ENCODE data around the gene LPAR3. TPM values are rescaled to one million over a fixed set of nuclear protein-coding genes. Genes with fewer than 3 reads are reported as not detected.
"Not testable (repeated sequence)": the region's sequence is repeated elsewhere in the genome, so short reads cannot be mapped to it uniquely, and the experiment has no call there.

Gene LPAR3
- total RNA-seq, 1 donor from 2014 or later: 18.7 TPM

DNA sequence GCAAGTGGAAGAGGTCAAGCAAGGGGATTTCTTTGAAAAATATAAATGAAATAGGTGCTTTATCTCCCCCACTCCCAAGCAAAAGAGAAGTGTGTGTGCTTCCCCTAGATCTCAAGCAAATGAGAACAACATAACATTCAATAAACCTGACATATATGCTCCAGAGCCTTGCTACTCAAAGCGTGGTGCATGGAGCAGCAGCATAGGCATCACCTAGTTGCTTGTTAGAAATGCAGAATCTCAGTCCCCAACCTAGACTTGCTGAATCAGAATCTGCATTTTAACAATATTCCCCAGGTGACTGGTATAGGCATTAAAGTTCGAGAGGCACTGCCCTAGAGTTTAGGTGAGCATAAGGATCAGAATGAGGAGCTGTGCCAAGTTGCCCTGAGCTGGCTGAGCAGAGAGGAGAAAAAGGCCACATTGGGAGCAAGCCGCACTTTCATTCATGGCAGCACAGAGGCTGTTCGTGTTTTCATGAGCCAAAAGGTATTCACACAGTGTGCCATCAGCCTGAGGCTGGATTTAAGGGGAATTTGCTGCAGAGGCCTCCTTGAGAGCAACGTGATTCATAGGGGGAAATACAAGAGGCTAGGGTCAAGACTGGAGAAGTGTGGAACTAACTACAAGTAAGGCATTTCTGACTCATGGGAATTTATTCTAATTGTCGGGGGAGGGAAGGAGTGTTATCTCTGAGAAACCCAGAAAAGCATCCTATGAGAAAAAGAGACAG is 14.3 kb upstream of the LPAR3 start:
- no peak for DNase-seq (ENCODE audit: extremely low spot score in 2 of 2)
- no peaks in the 10 kb centered on the region for H3K9me3 ChIP-seq
- H3K27me3 ChIP-seq: no peaks in the 10 kb centered on the region
- no peak overlapping the region for H3K4me3 ChIP-seq
- no peak for TF ChIP-seq POLR2A (IDR thresholded peaks at IDR 0.05)
- no peak for TF ChIP-seq POLR2AphosphoS5 (IDR thresholded peaks at IDR 0.05; ENCODE audit: insufficient read depth in 1 of 2, low read depth in 1 of 2)
- TF ChIP-seq, protein P1, sequence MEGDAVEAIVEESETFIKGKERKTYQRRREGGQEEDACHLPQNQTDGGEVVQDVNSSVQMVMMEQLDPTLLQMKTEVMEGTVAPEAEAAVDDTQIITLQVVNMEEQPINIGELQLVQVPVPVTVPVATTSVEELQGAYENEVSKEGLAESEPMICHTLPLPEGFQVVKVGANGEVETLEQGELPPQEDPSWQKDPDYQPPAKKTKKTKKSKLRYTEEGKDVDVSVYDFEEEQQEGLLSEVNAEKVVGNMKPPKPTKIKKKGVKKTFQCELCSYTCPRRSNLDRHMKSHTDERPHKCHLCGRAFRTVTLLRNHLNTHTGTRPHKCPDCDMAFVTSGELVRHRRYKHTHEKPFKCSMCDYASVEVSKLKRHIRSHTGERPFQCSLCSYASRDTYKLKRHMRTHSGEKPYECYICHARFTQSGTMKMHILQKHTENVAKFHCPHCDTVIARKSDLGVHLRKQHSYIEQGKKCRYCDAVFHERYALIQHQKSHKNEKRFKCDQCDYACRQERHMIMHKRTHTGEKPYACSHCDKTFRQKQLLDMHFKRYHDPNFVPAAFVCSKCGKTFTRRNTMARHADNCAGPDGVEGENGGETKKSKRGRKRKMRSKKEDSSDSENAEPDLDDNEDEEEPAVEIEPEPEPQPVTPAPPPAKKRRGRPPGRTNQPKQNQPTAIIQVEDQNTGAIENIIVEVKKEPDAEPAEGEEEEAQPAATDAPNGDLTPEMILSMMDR (IDR thresholded peaks at IDR 0.05): no peak
- intact Hi-C loops (cut with DNase I): no loop called here
- H3K4me1 ChIP-seq: no peaks in the 10 kb centered on the region
- H3K36me3 ChIP-seq: no peaks in the 10 kb centered on the region
- H3K27ac ChIP-seq: no peak overlapping the region

DNA sequence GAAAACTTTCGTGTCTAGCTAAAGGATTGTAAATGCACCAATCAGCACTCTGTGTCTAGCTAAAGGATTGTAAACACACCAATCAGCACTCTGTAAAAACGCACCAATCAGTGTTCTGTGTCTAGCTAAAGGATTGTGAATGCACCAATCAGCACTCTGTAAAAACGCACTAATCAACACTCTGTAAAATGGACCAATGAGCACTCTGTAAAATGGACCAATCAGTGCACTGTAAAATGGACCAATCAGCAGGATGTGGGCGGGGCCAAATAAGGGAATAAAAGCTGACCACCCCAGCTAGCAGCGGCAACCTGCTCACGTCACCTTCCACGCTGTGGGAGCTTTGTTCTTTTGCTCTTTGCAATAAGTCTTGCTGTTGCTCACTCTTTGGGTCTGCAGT is 9.7 kb upstream of the LPAR3 start:
- H3K4me3 ChIP-seq; intact Hi-C loops (cut with DNase I); H3K27me3 ChIP-seq; H3K27ac ChIP-seq; H3K36me3 ChIP-seq; DNase-seq (ENCODE audit: extremely low spot score in 2 of 2); H3K4me1 ChIP-seq; H3K9me3 ChIP-seq: not testable (repeated sequence)

DNA sequence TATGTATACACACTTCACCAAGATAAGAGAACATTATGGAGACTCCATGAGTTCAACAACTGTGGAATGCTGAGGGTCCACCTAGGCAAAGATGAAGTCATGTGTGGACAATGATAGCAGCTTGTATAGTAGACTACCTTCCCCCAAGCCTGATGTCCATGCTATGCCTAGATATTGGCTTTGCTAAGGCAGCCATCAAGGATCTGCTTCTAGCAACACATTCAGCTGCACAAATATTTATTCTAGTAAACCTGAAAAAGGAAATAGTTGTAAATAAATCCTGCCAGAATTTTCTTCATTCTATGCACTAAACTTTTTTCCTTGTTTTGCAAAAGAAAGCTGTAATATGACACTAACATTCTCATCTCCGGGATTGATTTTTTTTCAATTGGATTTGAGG is 7.0 kb upstream of the LPAR3 start:
- intact Hi-C loops (cut with DNase I): no loop called here
- no peak for DNase-seq (ENCODE audit: extremely low spot score in 2 of 2)
- H3K4me3 ChIP-seq: no peak overlapping the region
- no peaks in the 10 kb centered on the region for H3K27me3 ChIP-seq
- no peaks in the 10 kb centered on the region for H3K36me3 ChIP-seq
- H3K27ac ChIP-seq: no peak overlapping the region
- TF ChIP-seq POLR2AphosphoS5 (IDR thresholded peaks at IDR 0.05; ENCODE audit: insufficient read depth in 1 of 2, low read depth in 1 of 2) (no peak), POLR2A (IDR thresholded peaks at IDR 0.05) (no peak)
- TF ChIP-seq, protein P1 (IDR thresholded peaks at IDR 0.05): no peak
- no peaks in the 10 kb centered on the region for H3K4me1 ChIP-seq
- H3K9me3 ChIP-seq: no peaks in the 10 kb centered on the region

DNA sequence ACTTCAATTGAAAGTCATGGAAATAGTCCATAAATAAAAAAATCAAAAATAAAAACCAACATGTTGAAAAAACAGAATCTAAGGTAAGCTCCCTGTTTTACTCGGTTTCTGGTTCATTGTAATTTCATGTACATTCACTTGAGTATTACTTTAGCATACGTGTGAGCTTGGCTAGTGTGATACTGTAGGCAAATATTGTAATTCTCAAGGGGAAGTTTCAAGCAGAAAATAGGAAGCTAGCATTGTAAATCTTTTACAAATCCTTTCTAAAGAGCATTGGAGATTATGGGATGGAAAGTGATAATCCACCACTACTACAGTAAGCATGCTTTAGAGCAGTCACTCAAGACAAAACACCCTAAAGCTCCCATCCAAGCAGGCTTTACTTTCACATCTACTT is 3.3 kb upstream of the LPAR3 start:
- no peak for DNase-seq (ENCODE audit: extremely low spot score in 2 of 2)
- Histone ChIP-seq H3K36me3 (no peaks in the 10 kb centered on the region), H3K27ac (no peak overlapping the region), H3K4me1 (no peaks in the 10 kb centered on the region), H3K9me3 (no peaks in the 10 kb centered on the region), H3K27me3 (no peaks in the 10 kb centered on the region), H3K4me3 (no peak overlapping the region)
- intact Hi-C loops (cut with DNase I): no loop called here
- TF ChIP-seq POLR2A (IDR thresholded peaks at IDR 0.05) (no peak), POLR2AphosphoS5 (IDR thresholded peaks at IDR 0.05; ENCODE audit: insufficient read depth in 1 of 2, low read depth in 1 of 2) (no peak)
- TF ChIP-seq, protein P1 (IDR thresholded peaks at IDR 0.05): no peak

DNA sequence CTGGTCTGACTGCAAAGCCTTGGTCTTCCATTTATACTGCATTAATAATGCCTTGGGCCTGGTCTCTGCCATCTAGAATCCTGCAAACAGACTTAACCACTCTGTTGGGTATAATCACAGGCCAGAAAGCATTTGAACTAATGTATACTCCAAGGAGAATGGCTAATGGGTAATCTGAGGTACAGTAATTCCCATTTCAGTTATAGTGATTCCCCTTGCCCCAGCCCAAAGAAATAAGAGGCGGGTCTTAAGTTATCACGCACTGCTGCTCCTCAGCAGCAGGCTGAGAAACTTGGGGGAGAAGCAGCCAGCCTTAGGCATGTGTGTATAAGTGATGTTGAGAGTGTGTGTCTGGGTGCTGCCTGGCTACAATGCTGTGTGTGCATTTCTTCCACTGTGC is 2.4 kb downstream of the LPAR3 start:
- Histone ChIP-seq H3K4me3 (no peak overlapping the region), H3K27ac (no peak overlapping the region), H3K4me1 (no peaks in the 10 kb centered on the region), H3K36me3 (no peaks in the 10 kb centered on the region), H3K9me3 (no peaks in the 10 kb centered on the region), H3K27me3 (no peaks in the 10 kb centered on the region)
- DNase-seq (ENCODE audit: extremely low spot score in 2 of 2): no peak
- intact Hi-C loops (cut with DNase I): no loop called here
- TF ChIP-seq POLR2A (IDR thresholded peaks at IDR 0.05) (no peak), POLR2AphosphoS5 (IDR thresholded peaks at IDR 0.05; ENCODE audit: insufficient read depth in 1 of 2, low read depth in 1 of 2) (no peak)
- TF ChIP-seq, protein P1 (IDR thresholded peaks at IDR 0.05): no peak
